WTC11 (cell line): ENCODE measurements around the gene TMEM17. TPM values are rescaled to one million over a fixed set of nuclear protein-coding genes. Genes with fewer than 3 reads are reported as not detected.

Source experiments
- ATAC-seq: fragments of 200-7000 bp; cut with Tn5 transposase; 2 replicates; pipeline ENCODE4 v1.10.0; 2021; ENCODE audit warnings: mild to moderate bottlenecking, moderate library complexity
- CTCF ChIA-PET: fragments of 300-600 bp; sonication (Branson Sonifier 250); formaldehyde crosslinking; loops from one replicate; lab custom pipeline; 2021; ENCODE audit warnings: antibody characterized with exemption; lab: Charles Lee
- POLR2A ChIA-PET: fragments of 350-600 bp; sonication (Branson Sonifier 250); formaldehyde crosslinking; loops from one replicate; lab custom pipeline; 2021; ENCODE audit warnings: antibody characterized with exemption; lab: Charles Lee
- DNase-seq: peaks from one replicate; pipeline ENCODE4 v3.0.0; 2021; ENCODE audit warnings: low spot score
- H3K27ac Mint-ChIP-seq: 2 replicates; pipeline ENCODE4 v1.8.0; 2021; ENCODE audit warnings: mixed read lengths
- H3K27me3 Mint-ChIP-seq: 2 replicates; pipeline ENCODE4 v1.8.0; 2021; ENCODE audit warnings: low read depth, mild to moderate bottlenecking, moderate library complexity, mixed read lengths
- H3K36me3 Mint-ChIP-seq: 2 replicates; pipeline ENCODE4 v1.8.0; 2021; ENCODE audit warnings: mixed read lengths
- H3K4me1 Mint-ChIP-seq: 2 replicates; pipeline ENCODE4 v1.8.0; 2022; ENCODE audit warnings: mixed read lengths
- H3K4me3 Mint-ChIP-seq: 2 replicates; pipeline ENCODE4 v1.8.0; 2021; ENCODE audit warnings: mild to moderate bottlenecking, moderate library complexity, mixed read lengths
- H3K9me3 Mint-ChIP-seq: 2 replicates; pipeline ENCODE4 v1.8.0; 2021; ENCODE audit warnings: mixed read lengths
- IRF2 ChIP-seq: sonication (generic); formaldehyde crosslinking; IDR thresholded peaks from 2 replicates; pipeline ENCODE4 v1.8.0; 2022; ENCODE audit warnings: low read depth, missing genetic modification reagents, borderline replicate concordance
- JUN ChIP-seq: sonication (generic); formaldehyde crosslinking; IDR thresholded peaks from 2 replicates; pipeline ENCODE4 v1.8.0; 2023; ENCODE audit warnings: mild to moderate bottlenecking, missing genetic modification reagents
- MXD4 ChIP-seq: fragments of 250-450 bp; sonication (Bioruptor Pico); IDR thresholded peaks from 2 replicates; pipeline ENCODE4 v1.8.0; 2021; ENCODE audit warnings: mild to moderate bottlenecking, moderate library complexity, borderline replicate concordance
- MYBL2 ChIP-seq: sonication (generic); formaldehyde crosslinking; IDR thresholded peaks from 2 replicates; pipeline ENCODE4 v1.8.1; 2023; ENCODE audit warnings: mild to moderate bottlenecking, moderate library complexity, missing genetic modification reagents
- NR2C2 ChIP-seq: sonication (generic); formaldehyde crosslinking; IDR thresholded peaks from 2 replicates; pipeline ENCODE4 v1.8.0; 2022; ENCODE audit warnings: mild to moderate bottlenecking, missing genetic modification reagents
- PRRX2 ChIP-seq: fragments of 250-450 bp; sonication (Bioruptor Pico); IDR thresholded peaks from 2 replicates; pipeline ENCODE4 v1.8.0; 2021; ENCODE audit warnings: mild to moderate bottlenecking
- SMAD4 ChIP-seq: sonication (generic); formaldehyde crosslinking; IDR thresholded peaks from 2 replicates; pipeline ENCODE4 v1.8.0; 2022; ENCODE audit warnings: mild to moderate bottlenecking, missing genetic modification reagents
- SOX15 ChIP-seq: fragments of 250-450 bp; sonication (Bioruptor Pico); IDR thresholded peaks from 2 replicates; pipeline ENCODE4 v1.9.0; 2021; ENCODE audit warnings: mild to moderate bottlenecking
- ZBTB21 ChIP-seq: sonication (generic); formaldehyde crosslinking; IDR thresholded peaks from 2 replicates; pipeline ENCODE4 v1.8.1; 2023; ENCODE audit warnings: mild to moderate bottlenecking, missing genetic modification reagents, borderline replicate concordance
- ZNF317 ChIP-seq: sonication (generic); formaldehyde crosslinking; IDR thresholded peaks from 2 replicates; pipeline ENCODE4 v1.8.1; 2023; ENCODE audit warnings: low read depth, mild to moderate bottlenecking, moderate library complexity, missing genetic modification reagents, borderline replicate concordance
- total RNA-seq: library from RNA; stranded (reverse); gene quantifications from 3 replicates; pipeline ENCODE4 v1.2.3, GENCODE V29; 2021
- TF ChIP-seq, protein P1 (sequence below): fragments of 200-600 bp; IDR thresholded peaks from 2 replicates; pipeline ENCODE4 v1.8.0; 2022; ENCODE audit warnings: antibody characterized with exemption
- TF ChIP-seq, protein P2 (sequence below): fragments of 250-450 bp; sonication (Bioruptor Pico); IDR thresholded peaks from 2 replicates; pipeline ENCODE4 v1.9.0; 2021; ENCODE audit warnings: mild to moderate bottlenecking
- TF ChIP-seq, protein P3 (sequence below): sonication (generic); formaldehyde crosslinking; IDR thresholded peaks from 2 replicates; pipeline ENCODE4 v1.8.0; 2022; ENCODE audit warnings: mild to moderate bottlenecking, missing genetic modification reagents
- TF ChIP-seq, protein P4 (sequence below): sonication (generic); formaldehyde crosslinking; IDR thresholded peaks from 2 replicates; pipeline ENCODE4 v1.8.1; 2022; ENCODE audit warnings: low read depth, mild to moderate bottlenecking, moderate library complexity, missing genetic modification reagents, borderline replicate concordance
- TF ChIP-seq, protein P5 (sequence below): sonication (generic); formaldehyde crosslinking; IDR thresholded peaks from 2 replicates; pipeline ENCODE4 v1.8.0; 2022; ENCODE audit warnings: missing genetic modification reagents
- TF ChIP-seq, protein P6 (sequence below): fragments of 250-450 bp; sonication (Bioruptor Pico); IDR thresholded peaks from 2 replicates; pipeline ENCODE4 v1.9.0; 2021; ENCODE audit warnings: moderate library complexity, mild to moderate bottlenecking, inconsistent platforms, borderline replicate concordance
- TF ChIP-seq, protein P7 (sequence below): sonication (generic); formaldehyde crosslinking; IDR thresholded peaks from 2 replicates; pipeline ENCODE4 v1.8.0; 2023; ENCODE audit warnings: missing genetic modification reagents

Gene TMEM17
- total RNA-seq, 1 experiment from 2014 or later: 1.2 TPM

DNA sequence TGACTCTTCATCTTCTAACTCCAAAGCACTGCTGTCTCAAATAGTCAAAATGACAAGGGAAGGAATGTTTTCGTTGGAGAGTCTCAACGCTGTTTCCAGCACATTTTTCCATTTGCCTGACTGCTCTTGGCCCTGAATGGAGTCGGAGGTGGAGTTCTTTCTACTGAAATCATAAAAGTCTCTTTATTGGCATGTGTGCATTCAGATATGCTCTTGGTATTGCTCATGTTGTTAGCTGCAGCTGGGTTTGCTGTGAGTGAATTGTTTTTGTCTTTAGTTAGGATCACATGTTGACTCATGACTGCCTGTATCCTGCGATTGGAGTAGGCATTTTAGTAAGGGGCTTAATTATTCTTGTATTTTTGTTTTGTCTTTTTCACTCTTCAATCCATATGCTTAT, 16.8 kb downstream of the TMEM17 start (continued):
- TF ChIP-seq, protein P1, sequence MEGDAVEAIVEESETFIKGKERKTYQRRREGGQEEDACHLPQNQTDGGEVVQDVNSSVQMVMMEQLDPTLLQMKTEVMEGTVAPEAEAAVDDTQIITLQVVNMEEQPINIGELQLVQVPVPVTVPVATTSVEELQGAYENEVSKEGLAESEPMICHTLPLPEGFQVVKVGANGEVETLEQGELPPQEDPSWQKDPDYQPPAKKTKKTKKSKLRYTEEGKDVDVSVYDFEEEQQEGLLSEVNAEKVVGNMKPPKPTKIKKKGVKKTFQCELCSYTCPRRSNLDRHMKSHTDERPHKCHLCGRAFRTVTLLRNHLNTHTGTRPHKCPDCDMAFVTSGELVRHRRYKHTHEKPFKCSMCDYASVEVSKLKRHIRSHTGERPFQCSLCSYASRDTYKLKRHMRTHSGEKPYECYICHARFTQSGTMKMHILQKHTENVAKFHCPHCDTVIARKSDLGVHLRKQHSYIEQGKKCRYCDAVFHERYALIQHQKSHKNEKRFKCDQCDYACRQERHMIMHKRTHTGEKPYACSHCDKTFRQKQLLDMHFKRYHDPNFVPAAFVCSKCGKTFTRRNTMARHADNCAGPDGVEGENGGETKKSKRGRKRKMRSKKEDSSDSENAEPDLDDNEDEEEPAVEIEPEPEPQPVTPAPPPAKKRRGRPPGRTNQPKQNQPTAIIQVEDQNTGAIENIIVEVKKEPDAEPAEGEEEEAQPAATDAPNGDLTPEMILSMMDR: no peak
- TF ChIP-seq, protein P2, sequence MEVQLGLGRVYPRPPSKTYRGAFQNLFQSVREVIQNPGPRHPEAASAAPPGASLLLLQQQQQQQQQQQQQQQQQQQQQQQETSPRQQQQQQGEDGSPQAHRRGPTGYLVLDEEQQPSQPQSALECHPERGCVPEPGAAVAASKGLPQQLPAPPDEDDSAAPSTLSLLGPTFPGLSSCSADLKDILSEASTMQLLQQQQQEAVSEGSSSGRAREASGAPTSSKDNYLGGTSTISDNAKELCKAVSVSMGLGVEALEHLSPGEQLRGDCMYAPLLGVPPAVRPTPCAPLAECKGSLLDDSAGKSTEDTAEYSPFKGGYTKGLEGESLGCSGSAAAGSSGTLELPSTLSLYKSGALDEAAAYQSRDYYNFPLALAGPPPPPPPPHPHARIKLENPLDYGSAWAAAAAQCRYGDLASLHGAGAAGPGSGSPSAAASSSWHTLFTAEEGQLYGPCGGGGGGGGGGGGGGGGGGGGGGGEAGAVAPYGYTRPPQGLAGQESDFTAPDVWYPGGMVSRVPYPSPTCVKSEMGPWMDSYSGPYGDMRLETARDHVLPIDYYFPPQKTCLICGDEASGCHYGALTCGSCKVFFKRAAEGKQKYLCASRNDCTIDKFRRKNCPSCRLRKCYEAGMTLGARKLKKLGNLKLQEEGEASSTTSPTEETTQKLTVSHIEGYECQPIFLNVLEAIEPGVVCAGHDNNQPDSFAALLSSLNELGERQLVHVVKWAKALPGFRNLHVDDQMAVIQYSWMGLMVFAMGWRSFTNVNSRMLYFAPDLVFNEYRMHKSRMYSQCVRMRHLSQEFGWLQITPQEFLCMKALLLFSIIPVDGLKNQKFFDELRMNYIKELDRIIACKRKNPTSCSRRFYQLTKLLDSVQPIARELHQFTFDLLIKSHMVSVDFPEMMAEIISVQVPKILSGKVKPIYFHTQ (CRISPR knock-in tag): no peak
- TF ChIP-seq, protein P3, sequence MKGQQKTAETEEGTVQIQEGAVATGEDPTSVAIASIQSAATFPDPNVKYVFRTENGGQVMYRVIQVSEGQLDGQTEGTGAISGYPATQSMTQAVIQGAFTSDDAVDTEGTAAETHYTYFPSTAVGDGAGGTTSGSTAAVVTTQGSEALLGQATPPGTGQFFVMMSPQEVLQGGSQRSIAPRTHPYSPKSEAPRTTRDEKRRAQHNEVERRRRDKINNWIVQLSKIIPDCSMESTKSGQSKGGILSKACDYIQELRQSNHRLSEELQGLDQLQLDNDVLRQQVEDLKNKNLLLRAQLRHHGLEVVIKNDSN: no peak
- TF ChIP-seq NR2C2 (CRISPR knock-in tag) (no peak), PRRX2 (no peak), SOX15 (CRISPR knock-in tag) (no peak), ZBTB21 (CRISPR knock-in tag) (no peak)
- TF ChIP-seq, protein P4, sequence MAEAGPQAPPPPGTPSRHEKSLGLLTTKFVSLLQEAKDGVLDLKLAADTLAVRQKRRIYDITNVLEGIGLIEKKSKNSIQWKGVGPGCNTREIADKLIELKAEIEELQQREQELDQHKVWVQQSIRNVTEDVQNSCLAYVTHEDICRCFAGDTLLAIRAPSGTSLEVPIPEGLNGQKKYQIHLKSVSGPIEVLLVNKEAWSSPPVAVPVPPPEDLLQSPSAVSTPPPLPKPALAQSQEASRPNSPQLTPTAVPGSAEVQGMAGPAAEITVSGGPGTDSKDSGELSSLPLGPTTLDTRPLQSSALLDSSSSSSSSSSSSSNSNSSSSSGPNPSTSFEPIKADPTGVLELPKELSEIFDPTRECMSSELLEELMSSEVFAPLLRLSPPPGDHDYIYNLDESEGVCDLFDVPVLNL (CRISPR knock-in tag): no peak
- TF ChIP-seq, protein P5, sequence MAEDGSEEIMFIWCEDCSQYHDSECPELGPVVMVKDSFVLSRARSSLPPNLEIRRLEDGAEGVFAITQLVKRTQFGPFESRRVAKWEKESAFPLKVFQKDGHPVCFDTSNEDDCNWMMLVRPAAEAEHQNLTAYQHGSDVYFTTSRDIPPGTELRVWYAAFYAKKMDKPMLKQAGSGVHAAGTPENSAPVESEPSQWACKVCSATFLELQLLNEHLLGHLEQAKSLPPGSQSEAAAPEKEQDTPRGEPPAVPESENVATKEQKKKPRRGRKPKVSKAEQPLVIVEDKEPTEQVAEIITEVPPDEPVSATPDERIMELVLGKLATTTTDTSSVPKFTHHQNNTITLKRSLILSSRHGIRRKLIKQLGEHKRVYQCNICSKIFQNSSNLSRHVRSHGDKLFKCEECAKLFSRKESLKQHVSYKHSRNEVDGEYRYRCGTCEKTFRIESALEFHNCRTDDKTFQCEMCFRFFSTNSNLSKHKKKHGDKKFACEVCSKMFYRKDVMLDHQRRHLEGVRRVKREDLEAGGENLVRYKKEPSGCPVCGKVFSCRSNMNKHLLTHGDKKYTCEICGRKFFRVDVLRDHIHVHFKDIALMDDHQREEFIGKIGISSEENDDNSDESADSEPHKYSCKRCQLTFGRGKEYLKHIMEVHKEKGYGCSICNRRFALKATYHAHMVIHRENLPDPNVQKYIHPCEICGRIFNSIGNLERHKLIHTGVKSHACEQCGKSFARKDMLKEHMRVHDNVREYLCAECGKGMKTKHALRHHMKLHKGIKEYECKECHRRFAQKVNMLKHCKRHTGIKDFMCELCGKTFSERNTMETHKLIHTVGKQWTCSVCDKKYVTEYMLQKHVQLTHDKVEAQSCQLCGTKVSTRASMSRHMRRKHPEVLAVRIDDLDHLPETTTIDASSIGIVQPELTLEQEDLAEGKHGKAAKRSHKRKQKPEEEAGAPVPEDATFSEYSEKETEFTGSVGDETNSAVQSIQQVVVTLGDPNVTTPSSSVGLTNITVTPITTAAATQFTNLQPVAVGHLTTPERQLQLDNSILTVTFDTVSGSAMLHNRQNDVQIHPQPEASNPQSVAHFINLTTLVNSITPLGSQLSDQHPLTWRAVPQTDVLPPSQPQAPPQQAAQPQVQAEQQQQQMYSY: no peak
- TF ChIP-seq, protein P6, sequence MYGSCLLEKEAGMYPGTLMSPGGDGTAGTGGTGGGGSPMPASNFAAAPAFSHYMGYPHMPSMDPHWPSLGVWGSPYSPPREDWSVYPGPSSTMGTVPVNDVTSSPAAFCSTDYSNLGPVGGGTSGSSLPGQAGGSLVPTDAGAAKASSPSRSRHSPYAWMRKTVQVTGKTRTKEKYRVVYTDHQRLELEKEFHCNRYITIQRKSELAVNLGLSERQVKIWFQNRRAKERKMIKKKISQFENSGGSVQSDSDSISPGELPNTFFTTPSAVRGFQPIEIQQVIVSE (CRISPR knock-in tag): no peak
- TF ChIP-seq, all 79 proteins: peak for 0

DNA sequence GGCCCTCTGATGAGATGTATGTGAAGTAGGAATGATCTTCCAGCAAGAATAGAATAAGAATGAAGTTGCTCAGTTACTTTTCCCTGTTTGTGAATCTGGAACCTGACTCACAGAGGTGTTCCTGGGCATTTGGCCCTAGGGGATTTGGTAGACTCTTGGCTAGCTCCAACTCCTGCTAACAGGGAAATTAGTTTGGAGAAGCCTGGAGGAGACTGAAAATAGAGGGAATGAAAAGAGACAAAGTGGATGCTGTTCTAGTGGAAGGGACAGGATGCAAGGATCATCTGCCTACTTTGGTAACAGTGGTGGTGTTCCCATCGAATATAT, 19.6 kb downstream of the TMEM17 start:
- ChIA-PET POLR2A (no interaction called here), CTCF (interaction anchor here (1.3 kb wide), 1 partner anchor 9 kb away, joined by 3 read pairs; no protein-coding TSS in a partner anchor)

More for the DNA sequence above, 19.6 kb downstream of the TMEM17 start:
- Mint-ChIP-seq H3K4me1 (peaks cover 15% of the 10 kb centered on the region), H3K4me3 (no peak overlapping the region), H3K27me3 (no peaks in the 10 kb centered on the region), H3K27ac (no peak overlapping the region), H3K36me3 (no peaks in the 10 kb centered on the region), H3K9me3 (no peaks in the 10 kb centered on the region)
- no peak for DNase-seq
- TF ChIP-seq SMAD4 (CRISPR knock-in tag) (no peak), ZNF317 (CRISPR knock-in tag) (no peak), MYBL2 (CRISPR knock-in tag) (no peak), IRF2 (no peak), JUN (CRISPR knock-in tag) (no peak), SOX15 (CRISPR knock-in tag) (no peak), MXD4 (CRISPR knock-in tag) (no peak)
- TF ChIP-seq, protein P7, sequence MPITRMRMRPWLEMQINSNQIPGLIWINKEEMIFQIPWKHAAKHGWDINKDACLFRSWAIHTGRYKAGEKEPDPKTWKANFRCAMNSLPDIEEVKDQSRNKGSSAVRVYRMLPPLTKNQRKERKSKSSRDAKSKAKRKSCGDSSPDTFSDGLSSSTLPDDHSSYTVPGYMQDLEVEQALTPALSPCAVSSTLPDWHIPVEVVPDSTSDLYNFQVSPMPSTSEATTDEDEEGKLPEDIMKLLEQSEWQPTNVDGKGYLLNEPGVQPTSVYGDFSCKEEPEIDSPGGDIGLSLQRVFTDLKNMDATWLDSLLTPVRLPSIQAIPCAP (CRISPR knock-in tag): no peak
- no peak for ATAC-seq
